Transverse colon (tissue), 4 donors: ENCODE results near the gene VPS41.

Source experiments
- CTCF ChIP-seq, 5 experiments: fragments of 200-600 bp in 3 of 5; fragments of 450-650 bp in 2 of 5; sonication (generic) in 3 of 5; IDR thresholded peaks; 1 replicate in 2 of 5; 2 replicates in 3 of 5; pipeline ENCODE4 v1.5.1; 2016 to 2017; ENCODE audit warnings: antibody characterized with exemption in 5 of 5, inconsistent platforms in 3 of 5, mild to moderate bottlenecking in 2 of 5, moderate library complexity in 1 of 5
- POLR2A ChIP-seq: fragments of 450-650 bp; IDR thresholded peaks from one replicate; pipeline ENCODE4 v1.6.1; 2016; ENCODE audit warnings: antibody characterized with exemption, mild to moderate bottlenecking, moderate library complexity
- POLR2AphosphoS5 ChIP-seq, 3 donors: sonication (generic); formaldehyde crosslinking; IDR thresholded peaks; one replicate each; pipeline ENCODE4 v1.6.1; 2016; ENCODE audit warnings: antibody characterized with exemption in 3 of 3

DNA sequence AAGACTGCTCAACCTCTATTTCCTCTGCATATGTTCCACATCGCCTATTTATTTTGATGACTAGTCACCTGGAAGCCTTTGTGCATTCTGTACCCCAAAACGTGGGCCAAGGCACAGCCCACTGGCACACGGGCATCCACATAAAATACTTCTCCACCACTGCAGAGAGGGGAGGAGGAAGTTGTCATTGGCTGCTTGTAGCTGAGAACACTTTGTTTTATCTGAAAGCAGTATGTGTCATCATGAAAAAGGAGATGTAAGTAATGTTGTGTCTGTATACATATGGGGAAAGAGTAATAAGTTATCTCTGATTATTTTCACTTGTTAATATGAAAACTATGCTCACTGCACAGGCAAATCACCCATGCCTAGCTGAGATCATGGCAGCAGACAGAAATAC, 229.6 kb downstream of the VPS41 start:
- TF ChIP-seq CTCF (IDR thresholded peaks at IDR 0.05) (no peak), POLR2AphosphoS5 (IDR thresholded peaks at IDR 0.05) (no peak), POLR2A (no peak)
